HEK293 (cell line): ENCODE data around the gene AQP6.

Experiments used
- ZBTB1 ChIP-seq: fragments of 450-650 bp; formaldehyde crosslinking; IDR thresholded peaks from 2 replicates; pipeline ENCODE4 v1.5.1; 2016; ENCODE audit warnings: missing biosample characterization, missing genetic modification characterization
- TF ChIP-seq, protein P1 (sequence below): fragments of 450-650 bp; formaldehyde crosslinking; IDR thresholded peaks from 2 replicates; pipeline ENCODE4 v1.5.1; 2016; ENCODE audit warnings: missing biosample characterization, missing genetic modification characterization
- TF ChIP-seq, protein P2 (sequence below): fragments of 450-650 bp; formaldehyde crosslinking; IDR thresholded peaks from 2 replicates; pipeline ENCODE4 v1.5.1; 2016; ENCODE audit warnings: missing biosample characterization, missing genetic modification characterization

DNA sequence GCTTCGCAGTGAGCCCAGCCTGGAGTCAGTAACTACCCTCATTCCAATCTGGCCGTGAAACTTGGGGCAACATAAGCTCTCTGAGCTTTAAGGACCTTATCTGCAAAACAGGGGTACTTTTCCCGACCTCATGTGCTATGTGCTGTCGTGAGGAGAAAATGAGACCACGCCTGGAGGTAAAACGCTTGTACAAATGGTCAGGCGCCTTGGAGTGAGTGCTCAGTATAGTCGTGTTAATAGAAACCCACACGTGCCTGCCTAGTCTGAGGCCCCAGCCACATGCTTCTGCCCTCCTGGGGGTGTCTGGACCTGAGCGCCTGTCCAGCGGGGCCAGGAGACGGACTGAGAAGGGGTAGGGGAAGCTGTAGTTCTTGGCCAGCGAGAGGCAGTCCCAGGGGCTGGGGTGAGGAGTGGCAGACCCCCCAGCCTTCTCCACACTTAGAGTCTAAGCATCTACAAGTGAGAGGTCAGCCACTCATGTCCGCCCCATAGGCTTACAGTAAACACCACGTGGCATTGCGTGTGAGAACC, 6.2 kb upstream of the AQP6 start:
- TF ChIP-seq, protein P1, sequence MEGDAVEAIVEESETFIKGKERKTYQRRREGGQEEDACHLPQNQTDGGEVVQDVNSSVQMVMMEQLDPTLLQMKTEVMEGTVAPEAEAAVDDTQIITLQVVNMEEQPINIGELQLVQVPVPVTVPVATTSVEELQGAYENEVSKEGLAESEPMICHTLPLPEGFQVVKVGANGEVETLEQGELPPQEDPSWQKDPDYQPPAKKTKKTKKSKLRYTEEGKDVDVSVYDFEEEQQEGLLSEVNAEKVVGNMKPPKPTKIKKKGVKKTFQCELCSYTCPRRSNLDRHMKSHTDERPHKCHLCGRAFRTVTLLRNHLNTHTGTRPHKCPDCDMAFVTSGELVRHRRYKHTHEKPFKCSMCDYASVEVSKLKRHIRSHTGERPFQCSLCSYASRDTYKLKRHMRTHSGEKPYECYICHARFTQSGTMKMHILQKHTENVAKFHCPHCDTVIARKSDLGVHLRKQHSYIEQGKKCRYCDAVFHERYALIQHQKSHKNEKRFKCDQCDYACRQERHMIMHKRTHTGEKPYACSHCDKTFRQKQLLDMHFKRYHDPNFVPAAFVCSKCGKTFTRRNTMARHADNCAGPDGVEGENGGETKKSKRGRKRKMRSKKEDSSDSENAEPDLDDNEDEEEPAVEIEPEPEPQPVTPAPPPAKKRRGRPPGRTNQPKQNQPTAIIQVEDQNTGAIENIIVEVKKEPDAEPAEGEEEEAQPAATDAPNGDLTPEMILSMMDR (tag by site-specific recombination), result no peak
- TF ChIP-seq ZBTB1 (tag by site-specific recombination), result no peak
- TF ChIP-seq, protein P2, sequence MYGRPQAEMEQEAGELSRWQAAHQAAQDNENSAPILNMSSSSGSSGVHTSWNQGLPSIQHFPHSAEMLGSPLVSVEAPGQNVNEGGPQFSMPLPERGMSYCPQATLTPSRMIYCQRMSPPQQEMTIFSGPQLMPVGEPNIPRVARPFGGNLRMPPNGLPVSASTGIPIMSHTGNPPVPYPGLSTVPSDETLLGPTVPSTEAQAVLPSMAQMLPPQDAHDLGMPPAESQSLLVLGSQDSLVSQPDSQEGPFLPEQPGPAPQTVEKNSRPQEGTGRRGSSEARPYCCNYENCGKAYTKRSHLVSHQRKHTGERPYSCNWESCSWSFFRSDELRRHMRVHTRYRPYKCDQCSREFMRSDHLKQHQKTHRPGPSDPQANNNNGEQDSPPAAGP (tag by site-specific recombination), result no peak
